Measurements from ENCODE around the gene PIEZO2.

The PIEZO2 gene

DNA sequence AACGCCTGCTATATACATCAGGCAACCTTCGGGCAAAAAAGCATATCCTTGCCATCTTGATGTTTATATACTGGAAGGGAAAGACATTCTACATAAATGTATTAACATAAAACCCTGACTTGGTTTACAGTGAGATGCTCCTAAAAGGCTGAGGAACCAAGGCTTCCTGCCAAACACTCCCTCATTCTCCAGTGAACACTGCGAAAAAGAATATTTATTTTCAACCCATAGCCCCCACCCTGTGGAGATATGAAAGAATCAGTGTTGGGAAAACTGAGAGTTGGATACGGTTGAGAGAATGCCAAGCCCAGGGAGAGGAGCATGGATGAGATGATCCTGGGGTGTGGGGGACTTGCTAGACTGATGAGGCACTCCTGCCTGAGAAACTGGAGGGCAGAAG is 94.9 kb downstream of the PIEZO2 start:
- TF ChIP-seq, protein P1, sequence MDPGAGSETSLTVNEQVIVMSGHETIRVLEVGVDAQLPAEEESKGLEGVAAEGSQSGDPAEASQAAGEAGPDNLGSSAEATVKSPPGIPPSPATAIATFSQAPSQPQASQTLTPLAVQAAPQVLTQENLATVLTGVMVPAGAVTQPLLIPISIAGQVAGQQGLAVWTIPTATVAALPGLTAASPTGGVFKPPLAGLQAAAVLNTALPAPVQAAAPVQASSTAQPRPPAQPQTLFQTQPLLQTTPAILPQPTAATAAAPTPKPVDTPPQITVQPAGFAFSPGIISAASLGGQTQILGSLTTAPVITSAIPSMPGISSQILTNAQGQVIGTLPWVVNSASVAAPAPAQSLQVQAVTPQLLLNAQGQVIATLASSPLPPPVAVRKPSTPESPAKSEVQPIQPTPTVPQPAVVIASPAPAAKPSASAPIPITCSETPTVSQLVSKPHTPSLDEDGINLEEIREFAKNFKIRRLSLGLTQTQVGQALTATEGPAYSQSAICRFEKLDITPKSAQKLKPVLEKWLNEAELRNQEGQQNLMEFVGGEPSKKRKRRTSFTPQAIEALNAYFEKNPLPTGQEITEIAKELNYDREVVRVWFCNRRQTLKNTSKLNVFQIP (CRISPR knock-in tag; IDR thresholded peaks at IDR 0.05; ENCODE audit: borderline replicate concordance, low read depth), result no peak
- TF ChIP-seq, protein P2, sequence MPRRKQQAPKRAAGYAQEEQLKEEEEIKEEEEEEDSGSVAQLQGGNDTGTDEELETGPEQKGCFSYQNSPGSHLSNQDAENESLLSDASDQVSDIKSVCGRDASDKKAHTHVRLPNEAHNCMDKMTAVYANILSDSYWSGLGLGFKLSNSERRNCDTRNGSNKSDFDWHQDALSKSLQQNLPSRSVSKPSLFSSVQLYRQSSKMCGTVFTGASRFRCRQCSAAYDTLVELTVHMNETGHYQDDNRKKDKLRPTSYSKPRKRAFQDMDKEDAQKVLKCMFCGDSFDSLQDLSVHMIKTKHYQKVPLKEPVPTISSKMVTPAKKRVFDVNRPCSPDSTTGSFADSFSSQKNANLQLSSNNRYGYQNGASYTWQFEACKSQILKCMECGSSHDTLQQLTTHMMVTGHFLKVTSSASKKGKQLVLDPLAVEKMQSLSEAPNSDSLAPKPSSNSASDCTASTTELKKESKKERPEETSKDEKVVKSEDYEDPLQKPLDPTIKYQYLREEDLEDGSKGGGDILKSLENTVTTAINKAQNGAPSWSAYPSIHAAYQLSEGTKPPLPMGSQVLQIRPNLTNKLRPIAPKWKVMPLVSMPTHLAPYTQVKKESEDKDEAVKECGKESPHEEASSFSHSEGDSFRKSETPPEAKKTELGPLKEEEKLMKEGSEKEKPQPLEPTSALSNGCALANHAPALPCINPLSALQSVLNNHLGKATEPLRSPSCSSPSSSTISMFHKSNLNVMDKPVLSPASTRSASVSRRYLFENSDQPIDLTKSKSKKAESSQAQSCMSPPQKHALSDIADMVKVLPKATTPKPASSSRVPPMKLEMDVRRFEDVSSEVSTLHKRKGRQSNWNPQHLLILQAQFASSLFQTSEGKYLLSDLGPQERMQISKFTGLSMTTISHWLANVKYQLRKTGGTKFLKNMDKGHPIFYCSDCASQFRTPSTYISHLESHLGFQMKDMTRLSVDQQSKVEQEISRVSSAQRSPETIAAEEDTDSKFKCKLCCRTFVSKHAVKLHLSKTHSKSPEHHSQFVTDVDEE (CRISPR knock-in tag; IDR thresholded peaks at IDR 0.05), result no peak
- TF ChIP-seq TCF4 (CRISPR knock-in tag; IDR thresholded peaks at IDR 0.05; ENCODE audit: borderline replicate concordance) (no peak), ZNF565 (CRISPR knock-in tag; conservative IDR thresholded peaks at IDR 0.05; ENCODE audit: low read depth) (no peak), ZC3H10 (CRISPR knock-in tag; IDR thresholded peaks at IDR 0.05) (no peak), ESRRG (CRISPR knock-in tag; IDR thresholded peaks at IDR 0.05) (no peak), PPARA (CRISPR knock-in tag; IDR thresholded peaks at IDR 0.05; ENCODE audit: borderline replicate concordance) (no peak), ZNF70 (CRISPR knock-in tag; IDR thresholded peaks at IDR 0.05) (no peak), RARB (CRISPR knock-in tag; IDR thresholded peaks at IDR 0.05) (no peak), TOX (CRISPR knock-in tag; IDR thresholded peaks at IDR 0.05; ENCODE audit: borderline replicate concordance) (no peak), ZNF8 (CRISPR knock-in tag; IDR thresholded peaks at IDR 0.05) (no peak), ISL1 (CRISPR knock-in tag; IDR thresholded peaks at IDR 0.05) (no peak), SNAI2 (CRISPR knock-in tag; IDR thresholded peaks at IDR 0.05) (no peak)
- TF ChIP-seq, protein P3, sequence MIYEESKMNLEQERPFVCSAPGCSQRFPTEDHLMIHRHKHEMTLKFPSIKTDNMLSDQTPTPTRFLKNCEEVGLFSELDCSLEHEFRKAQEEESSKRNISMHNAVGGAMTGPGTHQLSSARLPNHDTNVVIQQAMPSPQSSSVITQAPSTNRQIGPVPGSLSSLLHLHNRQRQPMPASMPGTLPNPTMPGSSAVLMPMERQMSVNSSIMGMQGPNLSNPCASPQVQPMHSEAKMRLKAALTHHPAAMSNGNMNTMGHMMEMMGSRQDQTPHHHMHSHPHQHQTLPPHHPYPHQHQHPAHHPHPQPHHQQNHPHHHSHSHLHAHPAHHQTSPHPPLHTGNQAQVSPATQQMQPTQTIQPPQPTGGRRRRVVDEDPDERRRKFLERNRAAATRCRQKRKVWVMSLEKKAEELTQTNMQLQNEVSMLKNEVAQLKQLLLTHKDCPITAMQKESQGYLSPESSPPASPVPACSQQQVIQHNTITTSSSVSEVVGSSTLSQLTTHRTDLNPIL (CRISPR knock-in tag; IDR thresholded peaks at IDR 0.05; ENCODE audit: low read depth), result no peak
- no peak for ATAC-seq

GRCh38 chr18:11053293-11053692 is 96.1 kb downstream of the PIEZO2 start:
- no peak for TF ChIP-seq CSRNP3 (CRISPR knock-in tag; IDR thresholded peaks at IDR 0.05)
- TF ChIP-seq BACH2 (CRISPR knock-in tag; IDR thresholded peaks at IDR 0.05; ENCODE audit: borderline replicate concordance), result no peak
- TF ChIP-seq, protein P3 (CRISPR knock-in tag; IDR thresholded peaks at IDR 0.05; ENCODE audit: low read depth), result no peak
- no peak for TF ChIP-seq PPARA (CRISPR knock-in tag; IDR thresholded peaks at IDR 0.05; ENCODE audit: borderline replicate concordance)
- TF ChIP-seq ISL1 (CRISPR knock-in tag; IDR thresholded peaks at IDR 0.05), result no peak
- TF ChIP-seq ZNF70 (CRISPR knock-in tag; IDR thresholded peaks at IDR 0.05), result no peak
- TF ChIP-seq ZFP3 (CRISPR knock-in tag; IDR thresholded peaks at IDR 0.05), result no peak
- TF ChIP-seq GLIS3 (CRISPR knock-in tag; IDR thresholded peaks at IDR 0.05), result no peak
- no peak for TF ChIP-seq TOX (CRISPR knock-in tag; IDR thresholded peaks at IDR 0.05; ENCODE audit: borderline replicate concordance)
- TF ChIP-seq ZC3H10 (CRISPR knock-in tag; IDR thresholded peaks at IDR 0.05), result no peak
- no peak for TF ChIP-seq RARB (CRISPR knock-in tag; IDR thresholded peaks at IDR 0.05)
- TF ChIP-seq PATZ1 (CRISPR knock-in tag; IDR thresholded peaks at IDR 0.05; ENCODE audit: borderline replicate concordance), result no peak
- TF ChIP-seq OSR1 (CRISPR knock-in tag; IDR thresholded peaks at IDR 0.05), result no peak
- no peak for TF ChIP-seq ESRRG (CRISPR knock-in tag; IDR thresholded peaks at IDR 0.05)
- no peak for TF ChIP-seq ZNF565 (CRISPR knock-in tag; conservative IDR thresholded peaks at IDR 0.05; ENCODE audit: low read depth)
- TF ChIP-seq, protein P2 (CRISPR knock-in tag; IDR thresholded peaks at IDR 0.05), result no peak
- no peak for ATAC-seq

All from SK-N-SH treated with all-trans-retinoic acid at 6 μM for 48 hours (cell line).